HUDEP-2 (cell line): ENCODE data around the gene ATP1A1.

Source experiments
- DNase-seq, 76 experiments: peaks; one replicate each; lab custom pipeline; 2025; ENCODE audit not compliant: unreplicated experiment in 76 of 76; lab: John Stamatoyannopoulos, UW

ATP1A1 gene

GRCh38 chr1:116343019-116343418 lies 30.0 kb upstream of the ATP1A1 start:
- no peak for DNase-seq

DNA sequence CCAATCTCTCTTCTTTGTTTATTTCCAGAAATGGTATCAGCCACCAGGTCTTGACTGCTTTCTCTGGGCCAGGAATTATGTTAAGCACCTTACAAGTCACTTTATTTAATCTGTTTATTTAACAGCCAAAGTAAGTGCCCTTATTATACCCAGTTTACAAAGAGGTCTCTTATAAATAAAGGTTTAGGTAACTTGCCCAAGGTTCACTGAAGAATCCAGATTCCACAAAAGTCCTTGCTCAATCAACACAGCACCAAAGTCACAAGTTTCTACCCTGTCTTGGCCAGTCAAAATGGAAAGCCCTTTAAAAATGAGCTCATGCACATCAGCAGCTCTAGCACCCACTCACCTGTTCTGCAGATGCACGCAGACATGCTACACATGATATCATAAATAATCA lies 28.0 kb upstream of the ATP1A1 start:
- DNase-seq = no peak

DNA sequence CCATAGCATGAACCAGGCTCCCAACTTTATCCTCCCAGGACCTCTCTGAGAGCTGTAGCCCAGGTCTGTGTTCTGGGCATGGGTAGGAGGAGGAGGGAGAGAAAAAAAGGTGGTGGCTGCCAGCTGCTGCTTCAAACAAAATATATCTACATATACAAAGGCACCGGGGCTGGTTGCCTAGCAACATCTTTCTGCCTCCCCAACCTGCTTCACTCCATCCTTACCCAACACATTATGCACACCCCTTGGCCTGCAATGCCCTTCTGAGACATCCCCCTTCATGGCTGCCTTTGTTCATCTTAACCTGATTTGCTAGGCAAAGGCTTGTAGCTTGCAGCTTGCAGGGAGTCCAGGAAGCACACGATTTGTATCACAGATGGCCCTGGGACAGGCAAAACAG lies 27.2 kb upstream of the ATP1A1 start:
- no peak for DNase-seq

GRCh38 chr1:116346943-116347673 lies 25.9 kb upstream of the ATP1A1 start:
- DNase-seq = no peak

- DNase-seq = no peak
Observed at GRCh38 chr1:116347696-116348095, 25.3 kb upstream of the ATP1A1 start.

- no peak for DNase-seq
Observed at GRCh38 chr1:116350097-116350645, 22.9 kb upstream of the ATP1A1 start.

GRCh38 chr1:116351914-116352313 lies 21.1 kb upstream of the ATP1A1 start:
- no peak for DNase-seq

DNA sequence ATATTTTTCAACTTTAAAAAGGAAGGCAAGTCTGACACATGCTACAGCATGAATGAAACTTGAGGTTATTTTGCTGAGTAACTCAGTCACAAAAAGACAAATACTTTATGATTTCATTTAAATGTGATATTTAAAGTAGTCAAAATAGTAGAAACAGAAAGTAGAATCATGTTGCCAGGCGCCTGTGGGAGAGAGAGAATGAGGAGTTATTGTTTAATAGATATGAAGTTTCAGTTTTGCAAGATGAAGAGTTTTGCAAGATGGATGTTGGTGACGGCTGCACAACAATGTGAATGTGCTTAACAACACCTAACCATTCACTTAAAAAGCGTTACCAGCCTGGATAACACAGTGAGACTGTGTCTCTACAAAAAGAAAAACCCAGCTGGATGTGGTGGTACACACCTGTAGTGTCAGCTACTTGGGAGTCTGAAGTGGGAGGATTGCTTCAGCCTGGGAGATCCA lies 20.7 kb upstream of the ATP1A1 start:
- DNase-seq = no peak

- no peak for DNase-seq
Observed at GRCh38 chr1:116353155-116353554, 19.9 kb upstream of the ATP1A1 start.

DNA sequence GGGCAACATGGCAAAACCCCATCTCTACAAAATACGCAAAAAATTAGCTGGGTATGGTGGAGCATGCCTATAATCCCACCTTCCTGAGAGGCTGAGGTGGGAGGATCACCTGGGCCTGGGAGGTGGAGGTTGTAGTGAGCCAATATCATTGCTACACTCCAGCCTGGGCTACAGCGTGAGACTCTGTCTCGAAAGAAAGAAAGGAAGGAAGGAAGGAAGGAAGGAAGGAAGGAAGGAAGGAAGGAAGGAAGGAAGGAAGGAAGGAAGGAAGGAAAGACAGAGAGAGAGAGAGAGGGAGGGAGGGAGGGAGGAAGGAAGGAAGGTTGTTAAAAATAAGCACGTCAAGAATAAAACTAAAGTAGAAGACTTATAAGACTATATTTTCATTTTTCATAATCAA lies 17.0 kb upstream of the ATP1A1 start:
- DNase-seq = no peak

- no peak for DNase-seq
Observed at GRCh38 chr1:116356673-116357072, 16.4 kb upstream of the ATP1A1 start.

GRCh38 chr1:116357487-116357886 lies 15.6 kb upstream of the ATP1A1 start:
- no peak for DNase-seq

DNA sequence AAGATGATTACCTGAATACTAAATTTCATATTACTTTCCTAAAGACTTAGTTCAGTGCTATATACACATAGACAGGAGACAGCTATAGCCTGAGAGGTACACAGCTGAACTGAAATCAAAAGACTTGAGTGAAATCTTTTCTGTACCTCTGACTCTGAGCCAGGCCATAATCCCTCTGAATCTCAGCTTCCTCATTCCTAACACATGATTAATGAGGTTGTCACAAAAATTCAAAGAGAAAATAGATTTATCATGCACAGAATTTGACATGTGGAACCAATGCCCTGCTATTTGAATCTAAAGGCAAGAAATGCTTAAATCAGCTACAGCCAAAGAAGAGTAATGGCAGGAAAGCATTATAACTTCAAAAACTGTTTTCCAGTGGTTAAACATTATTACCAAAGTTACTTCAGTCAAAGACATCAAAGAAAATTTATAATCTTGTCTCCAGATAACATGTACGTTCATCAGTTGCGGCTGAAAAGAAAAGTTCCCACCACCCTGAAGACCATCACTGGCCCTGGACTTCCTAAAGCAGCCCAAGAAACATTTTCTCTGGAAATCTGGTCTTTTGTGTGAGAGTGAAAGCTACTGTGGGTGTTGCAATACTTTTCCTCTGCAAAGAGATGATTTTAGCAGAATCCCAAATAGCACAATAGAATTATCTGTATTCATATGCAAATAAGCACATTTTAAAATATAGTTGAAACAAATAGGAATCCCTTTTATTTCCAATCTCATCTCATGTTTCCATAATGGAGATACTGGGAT lies 13.8 kb upstream of the ATP1A1 start:
- no peak for DNase-seq

- DNase-seq = no peak
Observed at GRCh38 chr1:116359871-116360270, 13.2 kb upstream of the ATP1A1 start.

- DNase-seq = peak in 22 of 76 experiments; percentile 4 to 46 (median 27)
Observed at GRCh38 chr1:116360429-116361173, 12.4 kb upstream of the ATP1A1 start.

GRCh38 chr1:116361648-116362047 lies 11.4 kb upstream of the ATP1A1 start:
- no peak for DNase-seq

- DNase-seq = no peak
Observed at GRCh38 chr1:116362050-116362449, 11.0 kb upstream of the ATP1A1 start.

DNA sequence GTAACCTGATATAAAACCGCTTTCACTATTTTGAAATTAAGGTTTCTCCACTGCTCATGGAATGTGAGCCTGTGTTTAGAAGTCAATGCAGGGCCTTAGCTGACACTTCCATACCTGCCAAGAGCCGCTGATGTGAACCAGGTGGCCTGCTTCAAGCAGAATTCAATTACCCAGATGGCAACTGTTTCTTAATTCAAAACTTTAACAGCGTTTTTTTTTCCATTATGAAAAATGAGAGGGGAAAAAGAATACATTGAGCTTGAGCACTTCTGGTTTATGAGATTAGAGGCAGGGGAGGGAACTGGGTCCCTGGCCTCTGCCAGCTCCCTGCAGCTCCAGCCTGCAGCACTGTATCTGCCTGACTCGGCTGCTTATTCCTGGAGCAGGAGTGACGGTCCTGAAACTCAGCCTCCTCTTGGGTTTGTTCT lies 7.7 kb upstream of the ATP1A1 start:
- DNase-seq = peak in 1 of 76 experiments; percentile 12

- no peak for DNase-seq
Observed at GRCh38 chr1:116365857-116366256, 7.2 kb upstream of the ATP1A1 start.

- DNase-seq = no peak
Observed at GRCh38 chr1:116367256-116367945, 5.6 kb upstream of the ATP1A1 start.
